SK-N-SH (cell line): Measurements from ENCODE around the gene KIF21B.

Experiments used
- CHD2 ChIP-seq: fragments of 150-350 bp; IDR thresholded peaks from 2 replicates; pipeline ENCODE4 v1.6.1; 2018; ENCODE audit warnings: low read length; ENCODE audit not compliant: partially characterized antibody
- CTCF ChIP-seq: fragments of 200-600 bp; sonication (generic); IDR thresholded peaks from 2 replicates; pipeline ENCODE4 v1.6.1; 2017; ENCODE audit warnings: antibody characterized with exemption, mild to moderate bottlenecking, moderate library complexity
- POLR2AphosphoS5 ChIP-seq: IDR thresholded peaks from 2 replicates; pipeline ENCODE4 v1.6.1; 2012; ENCODE audit warnings: low read depth, low read length
- RAD21 ChIP-seq: IDR thresholded peaks from 2 replicates; pipeline ENCODE4 v1.6.1; 2012; ENCODE audit warnings: mild to moderate bottlenecking, low read length
- ZBTB33 ChIP-seq: IDR thresholded peaks from 2 replicates; pipeline ENCODE4 v1.4.0; 2012; ENCODE audit warnings: low read depth, borderline replicate concordance

GRCh38 chr1:201015551-201016091, 7.9 kb downstream of the KIF21B start:
- TF ChIP-seq RAD21 = no peak
- no peak for TF ChIP-seq ZBTB33
- no peak for TF ChIP-seq CTCF
- TF ChIP-seq POLR2AphosphoS5 = no peak
- no peak for TF ChIP-seq CHD2
